SU-DHL-6 (cell line): ENCODE measurements around the gene MYRF.

ENCODE experiments used
- H2AFZ ChIP-seq: fragments of 200-600 bp; sonication (generic); 2 replicates; pipeline ENCODE4 v1.6.1; 2014; ENCODE audit warnings: low read depth, mild to moderate bottlenecking, moderate library complexity, mixed read lengths, antibody characterized with exemption, low read length; ENCODE audit not compliant: severe bottlenecking
- H3F3A ChIP-seq: fragments of 200-600 bp; shearing (Covaris generic); 2 replicates; pipeline ENCODE4 v1.6.0; 2016; ENCODE audit warnings: antibody characterized with exemption, mild to moderate bottlenecking; ENCODE audit not compliant: insufficient read depth
- H3K27ac ChIP-seq: fragments of 200-600 bp; sonication (generic); 2 replicates; pipeline ENCODE4 v1.5.1; 2016; ENCODE audit warnings: low read depth, mild to moderate bottlenecking, low read length, moderate library complexity, mixed read lengths
- H3K27me3 ChIP-seq: fragments of 200-600 bp; sonication (generic), shearing (Covaris generic); 2 replicates; pipeline ENCODE4 v1.6.0; 2014; ENCODE audit warnings: mild to moderate bottlenecking, low read length
- H3K36me3 ChIP-seq: fragments of 200-600 bp; sonication (generic); 2 replicates; pipeline ENCODE4 v1.6.1; 2014; ENCODE audit warnings: mild to moderate bottlenecking, low read length, mixed read lengths
- H3K4me2 ChIP-seq: fragments of 300-600, 200-600 bp; shearing (Covaris generic), sonication (generic); 2 replicates; pipeline ENCODE4 v1.6.0; 2014; ENCODE audit warnings: low read length, low read depth, mild to moderate bottlenecking; ENCODE audit not compliant: poor library complexity, severe bottlenecking
- H3K4me3 ChIP-seq: fragments of 200-600 bp; sonication (generic); 2 replicates; pipeline ENCODE4 v1.5.1; 2014; ENCODE audit warnings: antibody characterized with exemption, low read length, mild to moderate bottlenecking, mixed read lengths; ENCODE audit not compliant: insufficient read depth, poor library complexity, severe bottlenecking
- H3K79me2 ChIP-seq: fragments of 200-600 bp; sonication (generic); 2 replicates; pipeline ENCODE4 v1.6.1; 2014; ENCODE audit warnings: mild to moderate bottlenecking, low read length, moderate library complexity; ENCODE audit not compliant: insufficient read depth
- H3K9ac ChIP-seq: fragments of 200-600 bp; sonication (generic); 2 replicates; pipeline ENCODE4 v1.7.0; 2014; ENCODE audit warnings: mild to moderate bottlenecking, low read length
- H3K9me2 ChIP-seq: fragments of 200-600 bp; sonication (generic); replicated peaks from 2 replicates; pipeline ENCODE4 v1.6.1; 2014; ENCODE audit warnings: low read length; ENCODE audit not compliant: insufficient read depth
- H3K9me3 ChIP-seq: fragments of 200-600 bp; sonication (generic); 2 replicates; pipeline ENCODE4 v1.6.1; 2014; ENCODE audit warnings: low read length, mixed read lengths; ENCODE audit not compliant: insufficient read depth
- H4K20me1 ChIP-seq: fragments of 200-600 bp; sonication (generic); 2 replicates; pipeline ENCODE4 v1.6.1; 2014; ENCODE audit warnings: low read depth, mild to moderate bottlenecking, antibody characterized with exemption, low read length, moderate library complexity, mixed read lengths
- CTCF ChIP-seq: fragments of 200-600 bp; sonication (generic); IDR thresholded peaks from one replicate; pipeline ENCODE4 v1.5.1; 2017; ENCODE audit warnings: antibody characterized with exemption, mild to moderate bottlenecking, low read length, moderate library complexity; ENCODE audit not compliant: insufficient read depth, poor library complexity, severe bottlenecking
- EZH2phosphoT487 ChIP-seq: fragments of 200-600 bp; sonication (generic), shearing (Covaris generic); conservative IDR thresholded peaks from 2 replicates; pipeline ENCODE4 v1.6.1; 2018; ENCODE audit warnings: mild to moderate bottlenecking, antibody characterized with exemption, low read length, moderate library complexity, mixed read lengths

Gene MYRF

GRCh38 chr11:61724437-61724836 lies 28.0 kb upstream of the MYRF start:
- H3K9ac ChIP-seq: no peak overlapping the region
- H3K4me3 ChIP-seq: no peak overlapping the region
- H3K9me2 ChIP-seq: no peaks in the 10 kb centered on the region
- H2AFZ ChIP-seq: no peak overlapping the region
- no peak for TF ChIP-seq CTCF
- no peak for TF ChIP-seq EZH2phosphoT487
- no peaks in the 10 kb centered on the region for H3K27me3 ChIP-seq
- no peaks in the 10 kb centered on the region for H3K36me3 ChIP-seq
- H3K4me2 ChIP-seq: no peak overlapping the region
- H4K20me1 ChIP-seq: no peaks in the 10 kb centered on the region
- no peaks in the 10 kb centered on the region for H3K9me3 ChIP-seq
- H3F3A ChIP-seq: no peaks in the 10 kb centered on the region
- H3K27ac ChIP-seq: no peak overlapping the region
- H3K79me2 ChIP-seq: no peaks in the 10 kb centered on the region

GRCh38 chr11:61725781-61726231 lies 26.6 kb upstream of the MYRF start:
- no peak for TF ChIP-seq CTCF
- Histone ChIP-seq H2AFZ (no peak overlapping the region), H3K4me2 (no peak overlapping the region), H4K20me1 (no peaks in the 10 kb centered on the region), H3K9me3 (no peaks in the 10 kb centered on the region), H3K27me3 (no peaks in the 10 kb centered on the region), H3F3A (no peaks in the 10 kb centered on the region), H3K9ac (no peak overlapping the region), H3K79me2 (no peaks in the 10 kb centered on the region), H3K36me3 (no peaks in the 10 kb centered on the region), H3K9me2 (no peaks in the 10 kb centered on the region), H3K27ac (no peak overlapping the region), H3K4me3 (no peak overlapping the region)

DNA sequence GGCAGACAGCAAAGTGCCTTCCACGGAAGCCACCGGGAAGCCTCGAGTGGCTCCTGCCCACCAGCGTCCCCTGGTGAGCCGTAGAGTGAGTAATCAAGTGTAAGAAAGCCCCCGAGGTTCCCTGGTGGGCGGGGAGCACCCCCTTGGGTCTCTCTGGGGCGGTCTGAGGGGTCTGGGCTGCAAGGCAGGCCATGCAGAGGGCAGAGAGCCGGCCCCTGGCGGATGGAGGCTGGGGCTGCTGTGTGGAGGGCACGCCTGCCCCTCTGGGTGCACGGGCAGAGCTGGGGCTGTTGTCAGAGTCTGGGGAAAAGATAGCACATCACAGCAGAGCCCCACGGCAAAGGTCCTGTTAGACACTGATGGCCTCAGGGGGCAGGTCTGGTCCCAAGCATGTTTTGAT lies 25.7 kb upstream of the MYRF start:
- H3K79me2 ChIP-seq: no peaks in the 10 kb centered on the region
- H3K9ac ChIP-seq: no peak overlapping the region
- TF ChIP-seq EZH2phosphoT487: no peak
- TF ChIP-seq CTCF: no peak
- H3K9me2 ChIP-seq: no peaks in the 10 kb centered on the region
- no peaks in the 10 kb centered on the region for H3K36me3 ChIP-seq
- no peak overlapping the region for H3K4me2 ChIP-seq
- no peaks in the 10 kb centered on the region for H3K27me3 ChIP-seq
- no peaks in the 10 kb centered on the region for H3F3A ChIP-seq
- H4K20me1 ChIP-seq: no peaks in the 10 kb centered on the region
- no peak overlapping the region for H3K27ac ChIP-seq
- no peak overlapping the region for H2AFZ ChIP-seq
- no peak overlapping the region for H3K4me3 ChIP-seq
- no peaks in the 10 kb centered on the region for H3K9me3 ChIP-seq

- Histone ChIP-seq H3K9me3 (no peaks in the 10 kb centered on the region), H3F3A (no peaks in the 10 kb centered on the region), H3K9ac (no peak overlapping the region), H3K27me3 (no peaks in the 10 kb centered on the region), H2AFZ (no peak overlapping the region), H3K4me2 (no peak overlapping the region), H3K4me3 (no peak overlapping the region), H3K79me2 (no peaks in the 10 kb centered on the region), H4K20me1 (no peaks in the 10 kb centered on the region), H3K36me3 (no peaks in the 10 kb centered on the region), H3K9me2 (no peaks in the 10 kb centered on the region), H3K27ac (no peak overlapping the region)
- no peak for TF ChIP-seq CTCF
- TF ChIP-seq EZH2phosphoT487: no peak
Measured at GRCh38 chr11:61727401-61727811, 25.0 kb upstream of the MYRF start.
